ENCODE data around the gene FLOT2.

Gene FLOT2

DNA sequence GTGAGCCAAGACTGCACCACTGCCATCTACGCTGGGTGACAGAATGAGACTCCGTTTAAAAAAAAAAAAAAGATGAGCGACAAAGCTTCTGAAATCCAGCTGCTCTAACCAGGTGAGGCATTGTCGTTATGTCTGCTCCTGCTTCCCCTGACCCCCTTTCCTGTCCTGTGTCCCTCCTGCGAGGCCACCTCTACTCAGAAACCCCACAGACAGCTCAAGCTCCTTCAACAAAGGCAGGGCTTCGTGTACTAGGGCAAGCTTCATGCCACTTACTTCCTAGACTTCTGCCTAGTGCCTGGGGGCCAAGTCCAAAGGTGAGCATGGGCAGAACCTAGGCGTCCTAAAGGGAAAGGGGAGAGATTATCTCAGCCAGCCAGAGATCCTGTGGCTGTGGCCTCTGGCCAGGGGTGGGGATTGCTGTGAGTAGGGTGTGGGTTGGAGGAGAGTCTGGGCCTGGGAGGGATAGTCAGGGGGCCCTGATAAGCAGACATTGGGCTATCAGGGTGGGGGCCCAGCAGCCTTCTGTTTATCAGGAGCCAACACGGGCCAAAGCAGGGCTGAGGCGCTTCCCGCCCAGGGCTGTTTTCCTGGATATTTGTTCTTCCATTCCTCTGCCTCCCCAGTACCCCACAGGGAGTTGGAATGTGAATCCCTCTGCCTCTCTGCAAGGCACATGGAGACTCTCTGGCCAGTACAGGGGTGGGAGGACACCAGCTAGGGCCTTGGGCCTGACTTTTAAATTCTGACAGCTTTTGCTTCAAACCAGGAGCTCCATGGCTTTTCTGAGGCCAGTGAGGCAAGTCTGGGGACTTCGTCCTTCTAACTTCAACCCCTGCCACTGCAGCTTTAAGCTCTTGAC lies 32.3 kb downstream of the FLOT2 start:
- 0 out of 2 replicates have a peak overlapping the region, but pooled peaks have one; percentile 29 for H3K9ac ChIP-seq
- no peak overlapping the region for H3K4me3 ChIP-seq
- no peak overlapping the region for H3K4me2 ChIP-seq
- no peak overlapping the region; the same call in 1 of the 2 replicates for H3K27ac ChIP-seq
- H3K36me3 ChIP-seq, result peaks cover 20% of the 10 kb centered on the region
- no peaks in the 10 kb centered on the region for H3K9me3 ChIP-seq
- no peak for TF ChIP-seq Cebpa-rat (IDR thresholded peaks at IDR 0.05)
- no peaks in the 10 kb centered on the region for H4K20me1 ChIP-seq
- H3K27me3 ChIP-seq, result no peaks in the 10 kb centered on the region
- no peaks in the 10 kb centered on the region for H3K4me1 ChIP-seq

DNA sequence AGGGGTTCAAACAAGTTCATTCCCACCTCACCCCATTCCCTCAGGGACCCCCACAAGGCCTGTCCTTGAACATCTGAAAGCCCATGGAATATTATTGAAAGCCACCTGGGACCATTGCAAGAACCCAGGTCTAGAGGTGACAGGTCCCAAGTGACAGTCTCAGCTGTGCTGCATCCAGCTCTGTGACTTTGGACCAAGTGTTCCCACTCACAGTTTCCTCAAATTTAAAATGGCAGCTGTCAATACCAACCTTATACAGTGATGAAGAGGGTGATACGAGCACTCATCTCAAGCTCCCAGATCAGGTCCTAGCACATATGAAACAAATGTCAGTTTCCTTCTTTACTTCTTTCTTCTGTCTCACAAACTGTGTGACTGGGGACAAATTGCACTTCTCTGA lies 33.6 kb downstream of the FLOT2 start:
- Histone ChIP-seq H3K9ac (no peak overlapping the region), H4K20me1 (no peaks in the 10 kb centered on the region), H3K4me1 (no peaks in the 10 kb centered on the region), H3K27me3 (no peaks in the 10 kb centered on the region), H3K4me3 (no peak overlapping the region), H3K4me2 (no peak overlapping the region), H3K27ac (no peak overlapping the region), H3K9me3 (no peaks in the 10 kb centered on the region), H3K36me3 (peaks cover 32% of the 10 kb centered on the region)
- TF ChIP-seq Cebpa-rat (IDR thresholded peaks at IDR 0.05), result no peak

DNA sequence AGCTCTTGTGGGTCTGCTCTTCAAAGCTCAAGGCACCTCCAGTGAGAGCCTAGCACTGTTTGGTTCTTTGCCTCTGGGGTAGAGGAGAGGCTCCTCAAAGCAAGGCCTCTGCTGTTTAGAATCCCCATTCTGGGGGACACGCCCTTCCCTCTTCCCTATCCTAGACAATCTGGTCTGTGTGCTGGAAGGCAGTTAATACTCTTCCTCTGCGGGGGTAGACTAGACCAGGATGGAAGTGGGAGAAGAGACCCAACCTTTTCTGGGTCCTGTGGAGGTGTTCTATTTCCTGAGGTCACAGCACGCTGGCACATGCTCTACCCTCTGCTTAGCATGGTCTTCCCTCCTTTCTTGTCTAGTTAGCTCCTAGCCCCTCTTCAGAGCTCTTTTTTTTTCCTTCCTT lies 35.0 kb downstream of the FLOT2 start:
- H3K27ac ChIP-seq, result no peak overlapping the region

DNA sequence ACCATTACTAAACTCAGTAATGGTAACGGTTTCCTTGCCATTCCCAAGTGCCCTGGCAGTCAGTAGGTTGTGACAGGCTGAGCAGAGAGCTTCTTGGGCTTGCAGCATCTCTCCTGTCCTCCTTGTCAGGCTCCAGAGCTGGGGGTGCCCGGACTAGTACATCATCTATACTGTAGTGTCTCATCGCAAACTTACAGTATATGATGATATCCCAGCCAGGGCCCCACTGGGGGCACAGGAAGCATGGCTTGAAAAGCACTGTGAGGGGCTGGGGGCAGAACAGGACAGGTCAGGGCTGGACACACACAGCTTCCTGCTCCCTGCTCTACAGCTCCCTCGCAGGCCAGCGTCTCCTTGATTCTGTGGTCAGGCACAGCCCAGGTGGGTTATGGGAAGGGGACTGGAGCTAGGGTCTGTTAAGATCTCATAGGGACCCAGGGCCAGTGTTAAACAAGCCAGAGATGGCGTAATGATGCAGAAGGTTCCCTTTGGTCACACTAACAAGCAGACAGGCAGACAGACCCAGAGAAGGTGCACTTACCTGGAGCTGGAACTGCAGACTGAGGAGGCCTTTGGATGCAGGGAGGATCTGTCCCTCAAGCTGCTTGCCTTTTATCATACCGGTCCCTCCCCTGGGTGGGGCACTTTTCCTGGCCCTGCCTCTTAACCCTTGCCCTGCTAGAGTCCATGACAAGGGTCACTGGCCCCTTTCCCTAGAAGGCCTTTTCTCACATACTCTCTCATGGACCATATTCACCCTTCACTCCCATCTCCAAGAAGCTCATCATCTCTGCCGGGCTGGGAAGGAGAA lies 35.9 kb downstream of the FLOT2 start:
- Histone ChIP-seq H3K9ac (no peak overlapping the region), H3K4me1 (no peaks in the 10 kb centered on the region), H3K36me3 (peaks cover 56% of the 10 kb centered on the region), H4K20me1 (no peaks in the 10 kb centered on the region), H3K4me2 (no peak overlapping the region), H3K9me3 (no peaks in the 10 kb centered on the region), H3K27me3 (no peaks in the 10 kb centered on the region), H3K4me3 (no peak overlapping the region), H3K27ac (no peak overlapping the region)
- TF ChIP-seq Cebpa-rat (IDR thresholded peaks at IDR 0.05), result no peak

More for the DNA sequence above, 35.0 kb downstream of the FLOT2 start:
- Histone ChIP-seq H3K9ac (no peak overlapping the region), H3K4me3 (no peak overlapping the region), H4K20me1 (no peaks in the 10 kb centered on the region), H3K36me3 (peaks cover 46% of the 10 kb centered on the region), H3K4me2 (no peak overlapping the region), H3K27me3 (no peaks in the 10 kb centered on the region), H3K9me3 (no peaks in the 10 kb centered on the region), H3K4me1 (no peaks in the 10 kb centered on the region)
- no peak for TF ChIP-seq Cebpa-rat (IDR thresholded peaks at IDR 0.05)

DNA sequence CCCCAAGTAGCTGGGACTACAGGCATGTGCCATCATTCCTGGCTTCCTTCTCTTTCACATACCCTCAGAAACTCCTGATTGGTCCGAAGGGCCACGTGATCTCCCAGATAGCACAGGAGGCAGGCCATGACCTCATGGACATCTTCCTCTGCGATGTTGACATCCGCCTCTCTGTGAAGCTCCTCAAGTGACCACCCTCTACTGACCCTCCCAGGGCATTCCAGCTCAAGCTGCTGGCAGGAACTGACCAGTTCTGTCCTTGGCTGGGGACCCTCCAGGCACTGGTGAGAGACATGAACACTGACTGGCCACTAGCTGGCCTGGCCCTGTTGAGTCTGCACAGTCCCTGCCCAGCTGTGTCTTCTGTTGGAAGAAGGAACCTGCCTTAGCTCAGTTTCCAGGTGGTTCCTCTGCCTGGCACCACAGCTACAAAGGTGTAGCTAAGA lies 37.1 kb downstream of the FLOT2 start:
- no peak overlapping the region for H3K4me2 ChIP-seq
- peaks cover 9% of the 10 kb centered on the region for H3K4me1 ChIP-seq
- no peaks in the 10 kb centered on the region for H3K9me3 ChIP-seq
- no peak overlapping the region for H3K27ac ChIP-seq
- no peak for TF ChIP-seq Cebpa-rat (IDR thresholded peaks at IDR 0.05)
- H3K4me3 ChIP-seq, result no peak overlapping the region
- H3K27me3 ChIP-seq, result no peaks in the 10 kb centered on the region
- no peaks in the 10 kb centered on the region for H4K20me1 ChIP-seq
- peaks cover 63% of the 10 kb centered on the region for H3K36me3 ChIP-seq
- H3K9ac ChIP-seq, result no peak overlapping the region

DNA sequence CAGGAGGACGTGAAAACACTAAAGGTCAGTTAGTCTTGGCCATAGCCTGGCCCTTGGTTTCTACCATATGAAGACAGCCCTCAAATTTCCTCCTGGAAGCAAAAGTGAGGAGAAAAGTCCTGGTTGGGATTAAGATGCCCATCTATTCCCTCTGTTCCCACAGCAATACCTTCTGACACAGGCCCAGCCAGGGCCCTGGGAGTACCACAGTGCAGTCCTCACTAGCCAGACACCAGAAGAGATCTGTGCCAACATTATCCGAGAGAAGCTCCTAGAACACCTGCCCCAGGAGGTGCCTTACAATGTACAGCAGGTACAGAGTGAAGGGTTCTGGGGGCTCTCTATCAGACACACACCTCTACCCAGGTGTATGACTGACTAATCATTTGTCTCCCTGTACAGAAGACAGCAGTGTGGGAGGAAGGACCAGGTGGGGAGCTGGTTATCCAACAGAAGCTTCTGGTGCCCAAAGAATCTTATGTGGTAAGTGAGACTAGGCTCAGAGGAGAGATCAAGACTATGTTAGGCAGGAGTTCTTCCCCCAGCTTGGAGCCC lies 38.7 kb downstream of the FLOT2 start:
- no peak overlapping the region for H3K4me2 ChIP-seq
- peaks cover 17% of the 10 kb centered on the region for H3K4me1 ChIP-seq
- TF ChIP-seq Cebpa-rat (IDR thresholded peaks at IDR 0.05), result no peak
- no peaks in the 10 kb centered on the region for H3K9me3 ChIP-seq
- H3K4me3 ChIP-seq, result no peak overlapping the region
- H3K27ac ChIP-seq, result no peak overlapping the region
- peaks cover 63% of the 10 kb centered on the region for H3K36me3 ChIP-seq
- no peaks in the 10 kb centered on the region for H4K20me1 ChIP-seq
- H3K9ac ChIP-seq, result no peak overlapping the region
- H3K27me3 ChIP-seq, result no peaks in the 10 kb centered on the region

DNA sequence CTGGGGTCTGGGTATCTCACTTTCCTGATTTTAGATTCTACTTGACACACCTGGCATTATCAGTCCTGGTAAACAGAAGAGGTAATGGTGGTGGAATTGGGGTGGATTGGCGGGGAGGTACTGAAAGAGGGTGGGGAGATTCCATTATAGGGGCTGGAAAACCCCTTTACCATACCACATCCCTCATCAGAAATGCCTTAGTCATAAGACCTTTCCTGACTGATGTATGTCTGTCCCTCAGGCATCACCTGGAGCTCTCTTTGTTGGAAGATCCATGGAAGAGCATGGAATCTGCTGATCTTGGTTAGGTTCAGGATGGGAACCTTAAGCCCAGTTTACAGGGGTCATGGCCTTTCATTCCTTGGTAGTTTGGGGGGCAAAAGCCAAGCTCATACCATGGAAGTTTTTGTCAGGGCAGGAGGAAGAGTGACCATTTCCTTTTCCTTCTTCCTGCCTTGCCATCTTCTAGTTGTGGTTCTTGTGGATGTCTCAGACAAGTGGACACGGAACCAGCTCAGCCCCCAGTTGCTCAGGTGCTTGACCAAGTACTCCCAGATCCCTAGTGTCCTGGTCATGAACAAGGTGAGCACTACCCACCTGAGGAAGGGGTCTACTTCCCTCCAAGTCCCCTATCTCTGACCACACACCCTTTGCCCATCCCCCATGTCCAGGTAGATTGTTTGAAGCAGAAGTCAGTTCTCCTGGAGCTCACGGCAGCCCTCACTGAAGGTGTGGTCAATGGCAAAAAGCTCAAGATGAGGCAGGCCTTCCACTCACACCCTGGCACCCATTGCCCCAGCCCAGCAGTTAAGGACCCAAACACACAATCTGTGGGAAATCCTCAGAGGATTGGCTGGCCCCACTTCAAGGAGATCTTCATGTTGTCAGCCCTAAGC lies 39.4 kb downstream of the FLOT2 start:
- TF ChIP-seq Cebpa-rat (IDR thresholded peaks at IDR 0.05), result no peak
- no peak overlapping the region for H3K27ac ChIP-seq
- H3K36me3 ChIP-seq, result peaks cover 63% of the 10 kb centered on the region
- H3K27me3 ChIP-seq, result no peaks in the 10 kb centered on the region
- no peak overlapping the region for H3K4me3 ChIP-seq
- no peak overlapping the region for H3K4me2 ChIP-seq
- H3K4me1 ChIP-seq, result peaks cover 21% of the 10 kb centered on the region
- no peaks in the 10 kb centered on the region for H3K9me3 ChIP-seq
- no peaks in the 10 kb centered on the region for H4K20me1 ChIP-seq
- H3K9ac ChIP-seq, result no peak overlapping the region

DNA sequence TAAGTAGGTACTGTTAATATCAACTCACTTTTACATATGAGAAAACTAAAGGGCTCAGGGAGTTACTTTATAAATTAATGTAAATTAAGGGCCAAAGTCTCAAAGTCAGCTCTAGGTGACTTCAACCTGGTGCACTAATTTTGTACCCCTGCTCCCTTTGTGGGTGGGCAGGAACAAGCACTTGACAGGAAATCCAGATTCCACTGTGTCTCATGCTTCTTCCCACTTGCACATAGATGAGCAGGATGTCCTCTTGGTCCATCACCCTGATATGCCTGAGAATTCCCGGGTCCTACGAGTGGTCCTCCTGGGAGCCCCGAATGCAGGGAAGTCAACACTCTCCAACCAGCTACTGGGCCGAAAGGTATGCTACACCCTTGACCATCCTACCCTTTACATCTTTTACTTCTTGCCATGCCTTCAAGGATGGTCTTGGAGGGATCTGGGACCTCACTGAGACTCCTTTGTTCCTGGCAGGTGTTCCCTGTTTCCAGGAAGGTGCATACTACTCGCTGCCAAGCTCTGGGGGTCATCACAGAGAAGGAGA lies 41.4 kb downstream of the FLOT2 start:
- Histone ChIP-seq H3K9me3 (no peaks in the 10 kb centered on the region), H3K4me2 (peak overlapping the region; percentile 93), H3K9ac (no peak overlapping the region), H4K20me1 (no peaks in the 10 kb centered on the region), H3K27ac (no peak overlapping the region), H3K27me3 (no peaks in the 10 kb centered on the region), H3K4me1 (peaks cover 21% of the 10 kb centered on the region), H3K36me3 (peaks cover 51% of the 10 kb centered on the region), H3K4me3 (0 out of 2 replicates have a peak overlapping the region, but pooled peaks have one; percentile 78)
- TF ChIP-seq Cebpa-rat (IDR thresholded peaks at IDR 0.05), result no peak

DNA sequence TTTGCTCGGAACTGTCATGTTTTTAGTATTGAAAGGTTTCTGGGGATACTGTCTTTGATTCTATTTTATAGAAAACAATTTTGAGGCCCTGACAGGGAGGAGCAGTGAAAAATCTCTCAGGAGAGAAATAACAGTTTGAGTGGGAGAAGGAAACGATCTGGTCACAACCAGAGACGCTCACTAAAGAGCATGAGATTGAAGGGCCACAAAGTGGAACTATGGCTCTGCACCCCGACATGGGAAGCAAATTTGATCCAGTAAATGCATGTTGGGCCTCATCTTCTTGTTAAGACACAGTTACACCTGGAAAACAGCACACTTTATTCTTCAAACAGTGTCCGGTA lies 42.2 kb downstream of the FLOT2 start:
- no peak for TF ChIP-seq Cebpa-rat (IDR thresholded peaks at IDR 0.05)
- Histone ChIP-seq H3K4me2 (peak overlapping the region; percentile 93), H3K9me3 (no peaks in the 10 kb centered on the region), H3K4me1 (peaks cover 21% of the 10 kb centered on the region), H4K20me1 (no peaks in the 10 kb centered on the region), H3K9ac (peak overlapping the region; percentile 84), H3K27me3 (no peaks in the 10 kb centered on the region), H3K4me3 (peak overlapping the region; percentile 78), H3K27ac (peak overlapping the region; percentile 74), H3K36me3 (peaks cover 44% of the 10 kb centered on the region)
